GM12878 (cell line): Measurements from ENCODE around the gene NFYB. TPM values are rescaled to one million over a fixed set of nuclear protein-coding genes. Genes with fewer than 3 reads are reported as not detected.

ENCODE experiments used
- ATAC-seq: fragments of 200-7000 bp; cut with Tn5 transposase; 3 replicates; pipeline ENCODE4 v1.9.1; 2020; ENCODE audit warnings: mild to moderate bottlenecking, moderate library complexity
- BruUV-seq: library from RNA; stranded (reverse); fragments of 400-500 nt; replicated peaks from 2 replicates; lab custom pipeline; 2021; lab: Mats Ljungman, UMichigan
- CTCF ChIA-PET: fragments of 300-600 bp; sonication (Branson Sonifier 250); formaldehyde crosslinking; extraction: SDS; loops from one replicate; lab custom pipeline; 2021; ENCODE audit warnings: inconsistent platforms; lab: Yijun Ruan, JAX
- POLR2A ChIA-PET: fragments of 350-600 bp; formaldehyde crosslinking; extraction: SDS; loops from one replicate; lab custom pipeline; 2021; ENCODE audit warnings: inconsistent platforms; lab: Charles Lee
- RAD21 ChIA-PET: fragments of 300-600 bp; sonication (Branson Sonifier 250); formaldehyde crosslinking; loops from one replicate; lab custom pipeline; 2023; ENCODE audit warnings: antibody characterized with exemption; ENCODE audit not compliant: unreplicated experiment; lab: Charles Lee
- SMC1A ChIA-PET: fragments of 300-600 bp; sonication (Branson Sonifier 250); formaldehyde crosslinking; loops from one replicate; lab custom pipeline; 2023; ENCODE audit not compliant: unreplicated experiment, uncharacterized antibody; lab: Charles Lee
- DNase-seq: peaks from one replicate; pipeline ENCODE4 v3.0.0-alpha.2; 2011; ENCODE audit warnings: low read depth, low spot score
- FAIRE-seq: peaks from 3 replicates; lab custom pipeline; 2011; peaks lifted over from hg19 to GRCh38; lab: Jason Lieb, UNC
- H2AFZ ChIP-seq: 2 replicates; pipeline ENCODE4 v1.6.0; 2011; ENCODE audit warnings: low read depth, low read length, control low read depth; ENCODE audit not compliant: control insufficient read depth
- H3K27ac ChIP-seq: 2 replicates; pipeline ENCODE4 v1.5.1; 2011; ENCODE audit warnings: control low read depth; ENCODE audit not compliant: control insufficient read depth, insufficient read depth
- H3K27me3 ChIP-seq, 2 experiments: replicated peaks in 1 of 2; 2 replicates each; pipeline versions ENCODE4 v1.6.0 to v1.6.1; 2011; ENCODE audit warnings: low read length in 1 of 2; ENCODE audit not compliant: control insufficient read depth in 2 of 2, insufficient read depth in 2 of 2
- H3K36me3 ChIP-seq, 2 experiments: 2 replicates each; pipeline ENCODE4 v1.5.1; 2011; ENCODE audit warnings: low read length in 1 of 2; ENCODE audit not compliant: control insufficient read depth in 2 of 2, insufficient read depth in 2 of 2
- H3K4me1 ChIP-seq: 2 replicates; pipeline ENCODE4 v1.6.1; 2011; ENCODE audit warnings: mild to moderate bottlenecking, low read length, moderate library complexity, mixed read lengths; ENCODE audit not compliant: control insufficient read depth, insufficient read depth
- H3K4me2 ChIP-seq: 2 replicates; pipeline ENCODE4 v1.6.0; 2011; ENCODE audit warnings: control low read depth; ENCODE audit not compliant: control insufficient read depth, insufficient read depth
- H3K4me3 ChIP-seq: fragments of 200-600 bp; sonication (generic); 2 replicates; pipeline ENCODE4 v1.5.1; 2016
- H3K79me2 ChIP-seq: 2 replicates; pipeline ENCODE4 v1.6.0; 2011; ENCODE audit warnings: low read length; ENCODE audit not compliant: control insufficient read depth, insufficient read depth
- H3K9ac ChIP-seq: 2 replicates; pipeline ENCODE4 v1.8.0; 2011; ENCODE audit warnings: low read length, control low read depth, mixed read lengths; ENCODE audit not compliant: control insufficient read depth, insufficient read depth
- H3K9me3 ChIP-seq: replicated peaks from 3 replicates; pipeline ENCODE4 v1.5.1; 2011; ENCODE audit warnings: mild to moderate bottlenecking, low read length; ENCODE audit not compliant: control insufficient read depth, insufficient read depth
- H4K20me1 ChIP-seq: 2 replicates; pipeline ENCODE4 v1.6.0; 2011; ENCODE audit not compliant: control insufficient read depth, insufficient read depth
- BHLHE40 ChIP-seq, 2 experiments: fragments of 450-650 bp in 1 of 2; IDR thresholded peaks; 2 replicates each; pipeline ENCODE4 v1.6.1; 2011 to 2017; ENCODE audit warnings: low read depth in 2 of 2, borderline replicate concordance in 1 of 2, improper control_type of control experiment in 1 of 2, low read length in 1 of 2, mild to moderate bottlenecking in 1 of 2
- BMI1 ChIP-seq: fragments of 450-650 bp; IDR thresholded peaks from 2 replicates; pipeline ENCODE4 v1.6.1; 2016; ENCODE audit warnings: mild to moderate bottlenecking, moderate library complexity, borderline replicate concordance
- EP300 ChIP-seq, 2 experiments: fragments of 150-350 bp in 1 of 2; IDR thresholded peaks; 2 replicates each; pipeline ENCODE4 v1.6.1; 2011 to 2012; ENCODE audit warnings: low read depth in 2 of 2, low read length in 2 of 2, borderline replicate concordance in 1 of 2, improper control_type of control experiment in 1 of 2, inconsistent platforms in 1 of 2; ENCODE audit not compliant: control insufficient read depth in 1 of 2
- ESRRA ChIP-seq: IDR thresholded peaks from 2 replicates; pipeline ENCODE4 v1.6.1; 2012; ENCODE audit warnings: mild to moderate bottlenecking, low read length, improper control_type of control experiment
- FOXM1 ChIP-seq: IDR thresholded peaks from 2 replicates; pipeline ENCODE4 v1.6.1; 2012; ENCODE audit warnings: low read depth, mild to moderate bottlenecking, inconsistent platforms, low read length, moderate library complexity
- MAX ChIP-seq: IDR thresholded peaks from 2 replicates; pipeline ENCODE4 v1.6.1; 2012; ENCODE audit warnings: low read depth, low read length, improper control_type of control experiment
- MEF2A ChIP-seq: IDR thresholded peaks from 2 replicates; pipeline ENCODE4 v1.6.1; 2011; ENCODE audit warnings: low read depth, mild to moderate bottlenecking, low read length, moderate library complexity; ENCODE audit not compliant: insufficient read depth
- MXI1 ChIP-seq: fragments of 150-350 bp; IDR thresholded peaks from 2 replicates; pipeline ENCODE4 v1.6.1; 2011; ENCODE audit warnings: low read depth, mild to moderate bottlenecking, inconsistent platforms, low read length, improper control_type of control experiment
- SREBF1 ChIP-seq: IDR thresholded peaks from 2 replicates; pipeline ENCODE4 v1.6.1; 2012; ENCODE audit warnings: mild to moderate bottlenecking, low read length
- TAF1 ChIP-seq: IDR thresholded peaks from 2 replicates; pipeline ENCODE4 v1.6.1; 2011; ENCODE audit warnings: mild to moderate bottlenecking, low read depth, low read length, borderline replicate concordance
- TARDBP ChIP-seq: IDR thresholded peaks from 2 replicates; pipeline ENCODE4 v1.6.1; 2016; ENCODE audit warnings: borderline replicate concordance
- WGBS: methylation state at CpG from one replicate; pipeline ENCODE4 v1.1.6; 2016; ENCODE audit warnings: low lambda C conversion rate; ENCODE audit not compliant: insufficient replicate concordance, insufficient coverage; ENCODE audit errors: missing lambda C conversion rate; 5-methylcytosine and 5-hydroxymethylcytosine counted together
- in situ Hi-C: fragments of 300-500 bp; cut with MboI; formaldehyde crosslinking; loops from 9 replicates; pipeline ENCODE4 v1.14.3; 2018; ENCODE audit warnings: mixed read lengths
- intact Hi-C: fragments of 100-400 bp; cut with micrococcal nuclease; formaldehyde crosslinking; loops from one replicate; pipeline ENCODE4 v1.14.2; 2022; ENCODE audit not compliant: unreplicated experiment
- polyA plus RNA-seq, 11 experiments: library from polyadenylated mRNA; depleted of rRNA in 4 of 11; unstranded in 6 of 11; stranded (reverse) in 5 of 11; fragments of >200 nt; fragmentation: Nextera tagmentation in 4 of 11; fragmentation: Illumina TruSeq in 1 of 11; extraction: Ambion mirVana in 4 of 11; extraction: Trizol in 1 of 11; gene quantifications; 1 replicate in 1 of 11; 2 replicates in 10 of 11; pipeline versions ENCODE4 v1.2.1 to v1.2.3, GENCODE V29; 2011 to 2016; ENCODE audit warnings: inconsistent platforms in 2 of 11, missing spikeins in 2 of 11, low read depth in 1 of 11
- total RNA-seq, 4 experiments: library from RNA; depleted of rRNA in 3 of 4; stranded (reverse); fragments of >200 nt in 3 of 4; fragmentation: Illumina TruSeq in 1 of 4; extraction: Trizol in 1 of 4; gene quantifications; 2 replicates each; pipeline versions ENCODE4 v1.2.1 to v1.2.3, GENCODE V29; 2013 to 2021
- TF ChIP-seq, protein P1 (sequence below): fragments of 450-650 bp; IDR thresholded peaks from 2 replicates; pipeline ENCODE4 v1.6.1; 2016; ENCODE audit warnings: mild to moderate bottlenecking
- TF ChIP-seq, protein P2 (sequence below): IDR thresholded peaks from 2 replicates; pipeline ENCODE4 v1.6.1; 2011; ENCODE audit warnings: low read depth, mild to moderate bottlenecking, low read length, moderate library complexity, borderline replicate concordance; ENCODE audit errors: extremely low read depth
- TF ChIP-seq, protein P3 (sequence below): fragments of 450-650 bp; IDR thresholded peaks from 2 replicates; pipeline ENCODE4 v1.6.1; 2018; ENCODE audit warnings: mild to moderate bottlenecking, low read depth, moderate library complexity; ENCODE audit not compliant: partially characterized antibody

NFYB gene
- total and polyA plus RNA-seq, 10 of the 15 experiments (the other 5 are each of a cell fraction or from before 2014, with no cell fraction given): 13.8 to 42.3 (median 28.2) TPM

- no TSS peak for BruUV-seq
- DNase-seq (no peak), ATAC-seq (no peak), FAIRE-seq (no peak)
- H3K79me2 ChIP-seq: no peaks in the 10 kb centered on the region
- no peak for TF ChIP-seq BMI1
- TF ChIP-seq SREBF1: no peak
- no peak for TF ChIP-seq FOXM1
- TF ChIP-seq MXI1: no peak
- no peak for TF ChIP-seq ESRRA
- TF ChIP-seq, protein P1, sequence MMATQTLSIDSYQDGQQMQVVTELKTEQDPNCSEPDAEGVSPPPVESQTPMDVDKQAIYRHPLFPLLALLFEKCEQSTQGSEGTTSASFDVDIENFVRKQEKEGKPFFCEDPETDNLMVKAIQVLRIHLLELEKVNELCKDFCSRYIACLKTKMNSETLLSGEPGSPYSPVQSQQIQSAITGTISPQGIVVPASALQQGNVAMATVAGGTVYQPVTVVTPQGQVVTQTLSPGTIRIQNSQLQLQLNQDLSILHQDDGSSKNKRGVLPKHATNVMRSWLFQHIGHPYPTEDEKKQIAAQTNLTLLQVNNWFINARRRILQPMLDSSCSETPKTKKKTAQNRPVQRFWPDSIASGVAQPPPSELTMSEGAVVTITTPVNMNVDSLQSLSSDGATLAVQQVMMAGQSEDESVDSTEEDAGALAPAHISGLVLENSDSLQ: no peak
- TF ChIP-seq MEF2A: no peak
- no peak for TF ChIP-seq MAX
- TF ChIP-seq, protein P2, sequence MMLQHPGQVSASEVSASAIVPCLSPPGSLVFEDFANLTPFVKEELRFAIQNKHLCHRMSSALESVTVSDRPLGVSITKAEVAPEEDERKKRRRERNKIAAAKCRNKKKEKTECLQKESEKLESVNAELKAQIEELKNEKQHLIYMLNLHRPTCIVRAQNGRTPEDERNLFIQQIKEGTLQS: no peak
- TF ChIP-seq TAF1: no peak
- TF ChIP-seq BHLHE40 (IDR thresholded peaks at IDR 0.05; ENCODE audit: borderline replicate concordance in 1 of 2, low read depth in 2 of 2, low read length in 1 of 2): no peak
- TF ChIP-seq EP300 (IDR thresholded peaks at IDR 0.05; ENCODE audit: borderline replicate concordance in 1 of 2, control insufficient read depth in 1 of 2, low read depth in 2 of 2, low read length in 2 of 2): no peak
- TF ChIP-seq, protein P3, sequence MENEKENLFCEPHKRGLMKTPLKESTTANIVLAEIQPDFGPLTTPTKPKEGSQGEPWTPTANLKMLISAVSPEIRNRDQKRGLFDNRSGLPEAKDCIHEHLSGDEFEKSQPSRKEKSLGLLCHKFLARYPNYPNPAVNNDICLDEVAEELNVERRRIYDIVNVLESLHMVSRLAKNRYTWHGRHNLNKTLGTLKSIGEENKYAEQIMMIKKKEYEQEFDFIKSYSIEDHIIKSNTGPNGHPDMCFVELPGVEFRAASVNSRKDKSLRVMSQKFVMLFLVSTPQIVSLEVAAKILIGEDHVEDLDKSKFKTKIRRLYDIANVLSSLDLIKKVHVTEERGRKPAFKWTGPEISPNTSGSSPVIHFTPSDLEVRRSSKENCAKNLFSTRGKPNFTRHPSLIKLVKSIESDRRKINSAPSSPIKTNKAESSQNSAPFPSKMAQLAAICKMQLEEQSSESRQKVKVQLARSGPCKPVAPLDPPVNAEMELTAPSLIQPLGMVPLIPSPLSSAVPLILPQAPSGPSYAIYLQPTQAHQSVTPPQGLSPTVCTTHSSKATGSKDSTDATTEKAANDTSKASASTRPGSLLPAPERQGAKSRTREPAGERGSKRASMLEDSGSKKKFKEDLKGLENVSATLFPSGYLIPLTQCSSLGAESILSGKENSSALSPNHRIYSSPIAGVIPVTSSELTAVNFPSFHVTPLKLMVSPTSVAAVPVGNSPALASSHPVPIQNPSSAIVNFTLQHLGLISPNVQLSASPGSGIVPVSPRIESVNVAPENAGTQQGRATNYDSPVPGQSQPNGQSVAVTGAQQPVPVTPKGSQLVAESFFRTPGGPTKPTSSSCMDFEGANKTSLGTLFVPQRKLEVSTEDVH: no peak
- no peak for TF ChIP-seq TARDBP
- POLR2A ChIA-PET: no interaction called here
- H3K27ac ChIP-seq: no peak overlapping the region
- H2AFZ ChIP-seq: no peak overlapping the region
- WGBS: 7% methylated on average over 2 of the region's 2 CpGs
- SMC1A ChIA-PET: interaction anchor here (0.6 kb wide), 1 partner anchor 12 kb away, joined by 3 read pairs; no protein-coding TSS in a partner anchor
- CTCF ChIA-PET: interaction anchor here (1.0 to 1.1 kb wide), 2 partner anchors 192 to 282 kb away, joined by 3 to 5 read pairs; no protein-coding TSS in a partner anchor
- in situ Hi-C loops (no loop called here), intact Hi-C loops (no loop called here)
- no peak overlapping the region for H3K9ac ChIP-seq
- no peaks in the 10 kb centered on the region for H3K27me3 ChIP-seq
- no peaks in the 10 kb centered on the region for H3K36me3 ChIP-seq
- RAD21 ChIA-PET: no interaction called here
- H3K4me3 ChIP-seq: no peak overlapping the region
- H3K9me3 ChIP-seq: no peaks in the 10 kb centered on the region
- H3K4me1 ChIP-seq: no peaks in the 10 kb centered on the region
- H4K20me1 ChIP-seq: no peaks in the 10 kb centered on the region
- H3K4me2 ChIP-seq: no peak overlapping the region
Observed at GRCh38 chr12:104165801-104166200, 27.8 kb upstream of the NFYB start.
